B cell (primary cell): Measurements from ENCODE around the gene MTHFR. TPM values are rescaled to one million over a fixed set of nuclear protein-coding genes. Genes with fewer than 3 reads are reported as not detected.

Experiments used
- ATAC-seq: fragments of 200-7000 bp; cut with Tn5 transposase; one replicate; pipeline ENCODE4 v1.10.0; 2021; ENCODE audit warnings: low read depth, mild to moderate bottlenecking, moderate number of reproducible peaks, moderate library complexity
- CTCF ChIA-PET: fragments of 350-600 bp; sonication (Branson Sonifier 250); formaldehyde crosslinking; loops from one replicate; lab custom pipeline; 2021; ENCODE audit warnings: antibody characterized with exemption, inconsistent platforms; lab: Charles Lee
- POLR2A ChIA-PET: fragments of 350-600 bp; sonication (Branson Sonifier 250); formaldehyde crosslinking; loops from one replicate; lab custom pipeline; 2021; ENCODE audit warnings: antibody characterized with exemption; lab: Charles Lee
- DNase-seq: peaks from one replicate; pipeline ENCODE4 v3.0.0; 2013
- H2AFZ ChIP-seq: 2 replicates; pipeline ENCODE4 v1.6.1; 2012; ENCODE audit warnings: mild to moderate bottlenecking, low read depth, low read length; ENCODE audit not compliant: insufficient read depth, poor library complexity, severe bottlenecking
- H3K27ac ChIP-seq, 2 donors: 1 replicate in 1 of 2; 2 replicates in 1 of 2; pipeline ENCODE4 v1.5.1; 2012 to 2013; ENCODE audit warnings: low read length in 2 of 2, mild to moderate bottlenecking in 2 of 2, moderate library complexity in 1 of 2
- H3K27me3 ChIP-seq, 4 experiments: fragments of 200-600 bp in 1 of 4; sonication (generic) in 1 of 4; replicated peaks in 1 of 4; 1 replicate in 2 of 4; 2 replicates in 2 of 4; pipeline versions ENCODE4 v1.6.1 to v1.7.0; 2013 to 2016; ENCODE audit warnings: low read length in 3 of 4, mild to moderate bottlenecking in 2 of 4, mixed read lengths in 1 of 4, moderate library complexity in 1 of 4; ENCODE audit not compliant: insufficient read depth in 4 of 4, control insufficient read depth in 3 of 4; ENCODE audit errors: control extremely low read depth in 1 of 4
- H3K36me3 ChIP-seq, 2 experiments: replicated peaks in 1 of 2; 1 replicate in 1 of 2; 2 replicates in 1 of 2; pipeline versions ENCODE4 v1.6.1 to v1.7.1; 2013; ENCODE audit warnings: low read length in 1 of 2; ENCODE audit not compliant: insufficient read depth in 2 of 2, control insufficient read depth in 1 of 2; ENCODE audit errors: control extremely low read depth in 1 of 2, extremely low read depth in 1 of 2
- H3K4me1 ChIP-seq, 2 donors: fragments of 200-600 bp in 1 of 2; sonication (generic) in 1 of 2; 1 replicate in 1 of 2; 2 replicates in 1 of 2; pipeline versions ENCODE4 v1.5.1 to v1.6.1; 2013 to 2017; ENCODE audit warnings: low read length in 2 of 2; ENCODE audit not compliant: control insufficient read depth in 2 of 2, insufficient read depth in 2 of 2
- H3K4me2 ChIP-seq: replicated peaks from 2 replicates; pipeline ENCODE3; 2012; ENCODE audit warnings: mild to moderate bottlenecking, low read depth, low read length; ENCODE audit not compliant: poor library complexity, severe bottlenecking
- H3K4me3 ChIP-seq, 5 experiments: fragments of 200-600 bp in 1 of 5; sonication (generic) in 1 of 5; 1 replicate in 3 of 5; 2 replicates in 2 of 5; pipeline versions ENCODE4 v1.5.1 to v1.7.0; 2011 to 2016; ENCODE audit warnings: low read length in 4 of 5, mild to moderate bottlenecking in 4 of 5, low read depth in 2 of 5, control low read depth in 1 of 5, moderate library complexity in 1 of 5; ENCODE audit not compliant: insufficient read depth in 1 of 5; ENCODE audit errors: control extremely low read depth in 1 of 5, extremely low read depth in 1 of 5
- H3K79me2 ChIP-seq: fragments of 200-600 bp; sonication (generic); one replicate; pipeline ENCODE4 v1.6.0; 2016; ENCODE audit warnings: low read length; ENCODE audit not compliant: control insufficient read depth, insufficient read depth
- H3K9ac ChIP-seq: fragments of 200-600 bp; sonication (generic); 2 replicates; pipeline ENCODE4 v1.6.1; 2017; ENCODE audit warnings: mild to moderate bottlenecking, low read length, moderate library complexity
- H3K9me3 ChIP-seq, 3 donors: one replicate each; pipeline versions ENCODE4 v1.6.1 to v1.7.1; 2013; ENCODE audit warnings: low read length in 2 of 3; ENCODE audit not compliant: control insufficient read depth in 2 of 3, insufficient read depth in 1 of 3; ENCODE audit errors: control extremely low read depth in 1 of 3
- H4K20me1 ChIP-seq: 2 replicates; pipeline ENCODE4 v1.6.0; 2012; ENCODE audit warnings: mild to moderate bottlenecking, low read length; ENCODE audit not compliant: insufficient read depth, control insufficient read depth, poor library complexity, severe bottlenecking
- H3K27ac Mint-ChIP-seq: one replicate; pipeline ENCODE4 v1.8.0; 2021; ENCODE audit warnings: mixed read lengths
- H3K27me3 Mint-ChIP-seq: one replicate; pipeline ENCODE4 v1.8.0; 2021; ENCODE audit warnings: mixed read lengths
- H3K4me1 Mint-ChIP-seq: one replicate; pipeline ENCODE4 v1.8.0; 2021; ENCODE audit warnings: mixed read lengths
- H3K4me3 Mint-ChIP-seq: one replicate; pipeline ENCODE4 v1.8.0; 2021; ENCODE audit warnings: mixed read lengths
- H3K9me3 Mint-ChIP-seq: one replicate; pipeline ENCODE4 v1.8.0; 2022; ENCODE audit warnings: mixed read lengths; ENCODE audit not compliant: insufficient read depth
- EZH2 ChIP-seq: IDR thresholded peaks from 2 replicates; pipeline ENCODE4 v1.6.1; 2012; ENCODE audit warnings: borderline replicate concordance, low read depth, mild to moderate bottlenecking, moderate library complexity, low read length; ENCODE audit not compliant: insufficient read depth, poor library complexity, severe bottlenecking
- WGBS: methylation state at CpG from one replicate; pipeline ENCODE4 v1.1.5; 2013; ENCODE audit warnings: missing lambda C conversion rate; ENCODE audit not compliant: insufficient coverage; 5-methylcytosine and 5-hydroxymethylcytosine counted together
- intact Hi-C: fragments of 100-400 bp; cut with micrococcal nuclease; formaldehyde crosslinking; loops from one replicate; pipeline ENCODE4 v1.10.0; 2022
- polyA plus RNA-seq: library from polyadenylated mRNA; depleted of rRNA; stranded (reverse); fragments of >200 nt; gene quantifications from 2 replicates; pipeline ENCODE4 v1.2.3, GENCODE V29; 2012
- total RNA-seq, 2 donors: library from RNA; stranded (reverse); fragments of 120-200 nt in 1 of 2; gene quantifications; 1 replicate in 1 of 2; 2 replicates in 1 of 2; pipeline versions ENCODE4 v1.2.3 to v1.2.4, GENCODE V29; 2013 to 2022
- TF ChIP-seq, protein P1 (sequence below): fragments of 200-600 bp; IDR thresholded peaks from one replicate; pipeline ENCODE4 v1.8.0; 2022; ENCODE audit warnings: antibody characterized with exemption, mild to moderate bottlenecking

MTHFR gene
- total and polyA plus RNA-seq, 2 donors (not counting 1 experiment from before 2014, with no cell fraction given) = 35.8 to 114 TPM

DNA sequence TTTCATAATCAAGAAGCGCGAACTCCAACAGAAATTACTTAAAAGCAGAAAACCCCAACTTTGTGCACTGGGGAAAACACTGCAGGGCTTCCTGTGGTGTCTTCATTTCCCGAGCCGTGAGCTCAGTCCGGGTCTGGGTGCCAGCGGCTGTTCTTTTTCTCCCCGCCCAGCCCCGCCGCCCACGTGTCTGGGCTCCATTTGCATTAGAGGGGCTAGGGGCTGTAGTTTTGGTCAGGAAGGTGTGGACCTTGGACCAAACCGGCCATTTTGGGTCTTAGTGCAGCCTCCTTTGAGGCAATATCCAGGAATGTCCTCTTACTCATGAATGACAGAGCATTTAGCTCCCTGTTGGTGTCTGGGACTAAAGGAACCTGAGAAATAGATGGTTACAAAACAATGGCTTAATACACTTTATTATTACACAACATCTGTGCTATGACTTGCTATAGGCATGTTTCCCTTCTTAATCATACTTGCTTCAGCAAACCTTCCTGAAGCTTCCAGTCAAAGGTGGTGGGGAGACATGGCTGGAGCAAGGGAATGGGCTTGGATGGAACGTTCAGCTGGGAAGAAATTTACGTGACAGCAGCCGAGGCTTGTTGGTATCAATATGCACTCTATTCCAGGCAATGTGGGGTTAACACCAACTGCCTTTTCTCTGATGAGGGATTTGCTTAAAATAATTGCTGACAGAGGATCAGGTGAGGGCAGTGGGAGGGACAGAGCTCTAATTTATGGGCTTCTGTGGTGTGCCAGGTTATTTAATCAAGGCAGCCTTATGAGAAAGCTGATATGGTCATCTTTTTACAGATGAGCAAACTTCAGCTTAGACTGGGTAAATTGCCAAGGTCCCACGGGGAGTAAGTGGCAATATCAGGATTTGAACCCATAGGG, 68.8 kb downstream of the MTHFR start:
- ATAC-seq (no peak), DNase-seq (no peak)
- H3K4me1 ChIP-seq = peaks cover 31 to 38% of the 10 kb centered on the region in 2 donors
- H3K9ac ChIP-seq = peak overlapping the region; percentile 98
- peak overlapping the region in 1 of 2 donors; percentile 83 for H3K27ac ChIP-seq
- no peaks in the 10 kb centered on the region for H3K36me3 ChIP-seq
- CTCF ChIA-PET = interaction anchor here (0.6 to 4.0 kb wide), 8 partner anchors 12 to 700 kb away, joined by 3 to 39 read pairs (median 4); partner anchors contain the start of gene FBXO6
- H4K20me1 ChIP-seq = peaks cover 1% of the 10 kb centered on the region
- H3K27me3 ChIP-seq = no peaks in the 10 kb centered on the region
- intact Hi-C loops = loop anchor here (1.0 to 2.0 kb wide), 4 partner anchors 18 to 78 kb away; partner anchors contain the start of genes CLCN6 and FBXO6
- H3K27ac Mint-ChIP-seq = peak overlapping the region; percentile 73
- no peaks in the 10 kb centered on the region for H3K27me3 Mint-ChIP-seq
- peaks cover 40% of the 10 kb centered on the region for H3K4me1 Mint-ChIP-seq
- H3K4me2 ChIP-seq = peak overlapping the region; percentile 100
- WGBS = 25% methylated on average over 11 of the region's 15 CpGs
- H3K4me3 Mint-ChIP-seq = peak overlapping the region; percentile 97
- no peaks in the 10 kb centered on the region for H3K9me3 ChIP-seq
- peak overlapping the region; percentile 100 for H2AFZ ChIP-seq
- H3K9me3 Mint-ChIP-seq = no peaks in the 10 kb centered on the region
- TF ChIP-seq EZH2 = no peak
- TF ChIP-seq, protein P1, sequence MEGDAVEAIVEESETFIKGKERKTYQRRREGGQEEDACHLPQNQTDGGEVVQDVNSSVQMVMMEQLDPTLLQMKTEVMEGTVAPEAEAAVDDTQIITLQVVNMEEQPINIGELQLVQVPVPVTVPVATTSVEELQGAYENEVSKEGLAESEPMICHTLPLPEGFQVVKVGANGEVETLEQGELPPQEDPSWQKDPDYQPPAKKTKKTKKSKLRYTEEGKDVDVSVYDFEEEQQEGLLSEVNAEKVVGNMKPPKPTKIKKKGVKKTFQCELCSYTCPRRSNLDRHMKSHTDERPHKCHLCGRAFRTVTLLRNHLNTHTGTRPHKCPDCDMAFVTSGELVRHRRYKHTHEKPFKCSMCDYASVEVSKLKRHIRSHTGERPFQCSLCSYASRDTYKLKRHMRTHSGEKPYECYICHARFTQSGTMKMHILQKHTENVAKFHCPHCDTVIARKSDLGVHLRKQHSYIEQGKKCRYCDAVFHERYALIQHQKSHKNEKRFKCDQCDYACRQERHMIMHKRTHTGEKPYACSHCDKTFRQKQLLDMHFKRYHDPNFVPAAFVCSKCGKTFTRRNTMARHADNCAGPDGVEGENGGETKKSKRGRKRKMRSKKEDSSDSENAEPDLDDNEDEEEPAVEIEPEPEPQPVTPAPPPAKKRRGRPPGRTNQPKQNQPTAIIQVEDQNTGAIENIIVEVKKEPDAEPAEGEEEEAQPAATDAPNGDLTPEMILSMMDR = no peak
- POLR2A ChIA-PET = interaction anchor here (0.6 kb wide), 1 partner anchor 510 kb away, joined by 4 read pairs; no protein-coding TSS in a partner anchor
- H3K79me2 ChIP-seq = peaks cover 14% of the 10 kb centered on the region
- peak overlapping the region; percentile 67 to 99 (median 98) for H3K4me3 ChIP-seq
